NCI-H2029 treated with DMSO at 0.1 percent for 48 hours (cell line): ENCODE data around the gene GIMAP2.
"Not testable (repeated sequence)": the region's sequence is repeated elsewhere in the genome, so short reads cannot be mapped to it uniquely, and the experiment has no call there.

Experiments
- DNase-seq: peaks from one replicate; lab custom pipeline; 2025; lab: John Stamatoyannopoulos, UW

GIMAP2 gene

DNA sequence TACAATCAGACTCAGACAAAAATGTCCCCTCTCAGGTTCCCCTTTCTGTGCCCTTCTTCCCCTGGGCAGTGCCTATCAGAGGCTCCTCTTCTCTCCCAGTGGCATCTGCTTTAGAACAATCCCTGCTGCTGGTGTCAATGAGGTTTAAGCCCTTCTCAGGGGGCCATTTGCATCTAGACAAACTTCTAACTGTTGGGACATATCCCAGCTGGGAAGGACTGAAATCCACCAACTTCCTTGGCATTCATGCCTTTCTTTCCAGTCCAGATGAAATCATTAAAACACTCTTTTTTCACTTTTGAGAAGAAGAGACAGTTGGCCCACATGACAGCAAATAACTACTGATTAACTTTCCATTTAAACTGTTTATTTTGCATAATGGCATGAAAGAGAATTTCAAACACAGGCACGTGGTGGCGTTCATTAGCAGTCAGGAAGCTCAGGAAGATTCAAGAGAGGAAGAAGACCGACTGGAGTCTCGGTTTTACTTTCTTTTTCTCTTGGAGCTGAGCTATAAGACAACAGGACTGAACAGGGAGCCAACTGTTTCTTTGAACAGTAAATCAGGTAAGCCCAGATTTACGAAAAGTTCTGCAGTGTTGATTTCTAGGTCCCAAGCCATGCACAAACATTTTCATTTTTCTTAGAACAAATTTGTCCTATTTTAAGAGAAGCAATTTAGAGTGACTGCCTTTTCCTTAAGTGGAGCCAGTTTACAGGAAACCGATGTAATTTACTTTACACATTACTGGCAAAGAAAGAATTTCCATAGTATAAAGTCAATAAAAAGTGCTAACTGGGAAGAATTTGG is at the start of gene GIMAP2:
Gene GIMAP2 (plus strand): TSS at position 488 of the 811 bp plus-strand sequence. CDS start 1,354 bp downstream, outside the sequence.
- DNase-seq: no peak

DNA sequence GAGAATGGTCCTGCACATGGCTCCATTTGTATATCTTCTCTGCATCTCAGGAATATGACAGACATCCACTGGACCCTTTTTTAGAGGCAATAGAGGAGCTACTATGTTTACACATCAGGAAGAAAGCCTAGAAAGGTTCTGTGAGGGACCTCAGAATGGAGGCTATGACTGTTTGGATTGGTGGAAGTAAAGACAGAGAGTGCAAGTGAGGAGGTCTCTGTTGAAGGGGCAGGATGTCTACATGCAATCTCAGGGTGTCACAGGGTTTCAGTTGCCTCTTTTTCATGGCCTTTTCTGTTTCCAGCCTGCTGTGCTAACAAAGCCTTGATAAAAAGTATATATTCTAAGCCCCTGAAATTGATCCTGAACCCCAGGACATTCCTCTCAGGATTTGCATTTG is 43.7 kb upstream of the GIMAP2 start:
- DNase-seq: no peak

DNA sequence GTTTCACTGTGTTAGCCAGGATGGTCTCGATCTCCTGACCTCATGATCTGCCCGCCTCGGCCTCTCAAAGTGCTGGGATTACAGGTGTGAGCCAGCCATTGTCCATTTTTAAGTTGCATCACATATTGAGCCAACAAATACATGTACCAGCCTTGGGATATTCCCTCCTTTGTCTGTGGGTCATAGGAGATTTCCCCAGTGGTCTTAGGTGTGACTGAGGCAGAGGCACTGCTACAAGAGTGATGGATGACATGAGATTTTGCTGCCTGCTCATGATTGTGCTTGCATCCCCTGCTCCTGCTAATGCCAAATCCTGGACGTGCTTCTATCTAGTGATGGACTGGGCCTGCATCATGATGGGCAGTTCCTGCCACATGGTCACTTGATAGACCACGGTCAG is 42.6 kb upstream of the GIMAP2 start:
- no peak for DNase-seq

- no peak for DNase-seq
These were observed 40.1 kb upstream of the GIMAP2 start for GRCh38 chr7:150645259-150646020.

DNA sequence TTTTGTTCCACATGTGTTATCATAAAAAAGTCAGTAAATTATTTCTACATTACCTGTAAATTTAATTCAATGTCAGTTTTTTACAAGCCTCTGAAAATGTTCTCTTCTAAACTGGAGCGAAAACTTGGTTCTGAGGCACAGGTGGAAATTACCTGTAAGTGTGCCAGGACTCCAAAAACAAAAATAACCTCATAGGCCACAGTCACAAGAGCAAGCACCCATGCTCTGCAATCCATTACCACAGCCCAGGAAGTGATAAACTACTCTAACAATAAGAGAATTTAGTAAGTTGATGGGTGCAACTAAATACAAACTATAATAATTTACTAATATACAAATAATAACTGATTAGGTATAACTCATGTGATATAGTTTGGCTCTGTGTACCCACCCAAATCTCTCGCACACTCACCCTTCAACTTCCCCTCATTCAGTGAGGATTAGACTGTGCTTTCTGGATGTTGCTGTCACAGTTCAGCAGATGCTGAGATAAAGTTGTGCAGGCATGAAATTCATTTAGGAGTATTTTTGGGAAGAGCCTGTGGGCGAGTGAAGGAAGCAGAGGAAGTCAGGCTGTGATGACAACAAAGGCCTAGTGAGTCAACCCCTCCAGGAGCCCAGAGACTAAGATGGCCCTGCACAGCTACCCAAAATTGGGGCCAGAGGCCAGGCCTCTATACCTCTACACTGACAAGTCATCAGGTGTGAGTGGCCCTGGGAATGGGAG is 37.0 kb upstream of the GIMAP2 start:
- DNase-seq: no peak

GRCh38 chr7:150649080-150649385 is 36.5 kb upstream of the GIMAP2 start:
- no peak for DNase-seq

DNA sequence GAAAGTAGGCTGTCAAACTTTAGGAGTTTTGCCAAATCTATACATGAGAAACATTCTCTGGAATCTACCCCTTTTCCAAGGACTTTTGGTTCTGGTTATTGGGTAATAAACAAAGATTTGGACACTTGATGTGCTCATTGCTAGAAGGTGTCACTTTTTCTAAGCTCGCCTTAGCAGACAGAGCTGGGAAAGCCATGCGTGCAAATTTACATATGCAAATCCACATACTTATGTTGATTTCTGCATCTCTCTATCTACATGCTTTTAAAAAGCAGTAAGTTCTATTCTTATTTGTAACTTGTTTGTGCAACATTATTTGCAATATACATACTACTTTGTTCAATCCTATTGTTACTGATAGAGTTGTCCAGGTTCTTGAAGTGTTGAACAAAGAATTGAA is 30.8 kb upstream of the GIMAP2 start:
- DNase-seq: no peak

DNA sequence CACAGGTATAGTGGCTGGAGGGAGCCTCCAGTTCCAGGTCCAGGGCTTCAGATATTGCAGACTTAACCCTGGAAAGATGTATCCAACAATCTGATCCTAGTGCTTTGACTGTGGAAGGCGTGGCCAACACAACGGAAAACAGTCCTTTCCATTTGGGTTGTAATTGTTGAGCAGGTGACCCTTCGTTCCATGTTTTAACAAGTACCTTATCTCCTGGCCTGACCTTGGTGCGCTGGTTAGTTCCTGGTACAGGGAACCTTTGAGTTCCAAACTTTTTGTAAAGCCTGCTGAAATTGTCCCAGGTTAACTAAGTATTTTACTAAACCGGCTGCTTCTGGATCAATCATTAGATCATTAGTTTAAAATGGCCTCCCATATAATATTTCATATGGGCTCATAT is 29.5 kb upstream of the GIMAP2 start:
- DNase-seq: no peak

DNA sequence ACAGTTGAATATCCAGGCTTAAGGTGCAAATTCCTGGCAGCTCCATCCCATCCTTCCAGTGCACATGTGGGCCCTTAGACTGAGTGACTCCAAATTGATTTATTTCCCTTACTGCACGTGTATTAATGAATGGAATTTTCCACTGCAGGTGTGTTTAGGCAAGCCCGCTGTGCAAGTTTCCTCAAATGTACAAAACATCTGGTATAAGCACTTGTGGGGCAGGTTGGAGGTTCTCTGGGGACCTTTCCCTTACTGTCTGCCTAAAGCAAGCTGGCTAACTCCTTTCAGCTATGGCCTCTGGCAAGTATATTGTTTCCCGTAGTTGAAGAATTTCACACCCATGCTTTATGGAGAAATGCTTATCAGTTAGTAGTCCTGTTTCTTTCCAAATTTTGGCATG is 28.0 kb upstream of the GIMAP2 start:
- DNase-seq: no peak

- DNase-seq: no peak
These were observed 24.4 kb upstream of the GIMAP2 start for GRCh38 chr7:150660939-150661613.

DNA sequence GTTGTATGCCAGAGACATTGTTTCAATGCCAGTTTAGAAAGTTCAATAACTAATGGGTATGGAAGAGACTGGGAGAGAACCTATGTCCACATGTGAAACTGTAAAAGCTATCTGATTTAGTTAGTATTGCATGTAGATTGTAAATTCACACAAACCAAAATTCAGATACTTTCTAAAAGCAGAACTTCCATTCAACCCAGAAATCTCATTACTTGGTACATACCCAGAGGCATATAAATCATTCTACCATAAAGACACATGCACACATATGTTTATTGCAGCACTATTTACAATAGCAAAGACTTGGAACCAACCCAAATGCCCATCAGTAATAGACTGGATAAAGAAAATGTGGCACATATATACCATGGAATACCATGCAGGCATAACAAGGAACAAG is 22.7 kb upstream of the GIMAP2 start:
- not testable (repeated sequence) for DNase-seq

DNA sequence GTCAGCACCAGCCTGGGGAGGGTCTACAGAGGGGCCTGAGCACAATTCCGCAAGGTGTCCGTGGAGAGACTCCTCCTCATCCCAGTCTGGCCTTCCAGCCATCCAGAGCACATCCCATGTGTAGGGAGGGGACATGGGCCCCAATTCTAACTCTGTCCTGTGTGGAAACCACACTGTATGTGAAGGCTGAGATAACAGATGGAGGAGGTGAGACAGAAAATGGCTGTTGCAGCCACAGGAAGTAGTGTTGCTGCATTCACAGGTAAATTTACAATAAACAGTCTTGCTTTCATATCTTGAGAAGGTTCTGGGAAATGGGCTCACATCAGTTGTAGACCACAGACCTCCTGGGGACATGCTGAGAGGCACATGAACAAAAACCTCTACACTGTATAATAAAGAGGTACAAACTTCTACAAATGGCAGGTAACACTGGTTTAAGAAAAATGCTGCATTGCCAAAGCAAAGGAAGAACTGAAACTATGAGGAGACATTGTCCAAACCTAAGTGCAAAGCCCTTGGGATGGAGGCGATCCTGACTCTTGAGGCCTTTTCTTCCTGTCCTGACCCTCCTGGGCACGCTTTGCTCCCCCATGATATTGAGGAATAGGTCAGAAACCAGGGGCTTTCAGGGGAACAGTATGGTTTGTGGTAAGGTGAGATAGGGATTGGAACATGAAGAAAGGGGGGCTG is 21.6 kb upstream of the GIMAP2 start:
- no peak for DNase-seq

DNA sequence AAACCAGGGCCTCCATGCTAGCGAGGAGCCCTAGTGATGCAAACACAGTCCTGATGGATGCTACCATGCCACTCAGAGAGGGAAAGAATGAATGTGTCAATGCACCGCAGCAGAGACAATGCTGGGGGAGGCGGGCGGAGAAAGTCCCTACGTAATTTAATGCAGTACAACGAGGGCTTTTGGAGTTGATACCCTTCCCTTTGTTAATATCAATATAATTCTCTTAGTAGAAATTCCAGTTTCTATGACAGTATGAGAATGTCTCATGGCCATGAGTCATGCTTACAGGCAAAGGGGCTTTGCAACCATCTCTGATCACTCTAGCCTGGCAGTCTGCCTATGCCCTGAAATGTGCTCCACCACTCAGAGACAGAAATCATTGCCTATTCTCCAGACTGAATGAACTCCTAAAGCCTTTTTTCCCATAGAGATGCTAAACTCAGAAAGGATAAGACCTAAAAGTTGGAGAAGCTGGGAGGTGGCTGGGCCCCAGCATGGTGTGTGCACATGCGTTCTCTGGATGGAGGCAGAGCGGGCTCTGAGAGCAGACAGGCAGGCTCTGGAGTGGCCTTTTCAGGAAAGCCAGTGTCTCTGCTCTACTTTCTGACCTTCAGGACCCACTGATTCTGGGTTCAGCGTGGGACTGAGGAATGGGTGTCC is 20.3 kb upstream of the GIMAP2 start:
- DNase-seq: no peak

DNA sequence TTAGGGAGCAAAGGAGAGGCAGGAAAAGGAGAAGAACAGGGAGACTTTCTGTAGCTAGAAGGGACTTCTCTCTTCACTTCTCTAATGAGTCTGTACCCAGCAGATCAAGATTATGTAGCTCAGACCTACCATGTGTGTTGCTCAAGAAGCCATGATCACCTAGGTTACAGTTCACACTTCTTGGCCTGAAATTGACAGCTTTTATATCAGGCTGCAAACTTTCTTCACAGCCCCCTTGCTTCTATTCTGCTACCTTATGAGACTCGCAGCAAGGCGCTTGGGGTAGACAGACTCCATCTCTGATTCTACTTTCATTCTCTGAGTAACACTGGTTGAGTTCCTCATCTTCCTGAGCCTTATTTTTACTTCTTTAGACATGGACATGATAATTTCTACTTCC is 19.6 kb upstream of the GIMAP2 start:
- DNase-seq: no peak

- no peak for DNase-seq
These were observed 19.1 kb upstream of the GIMAP2 start for GRCh38 chr7:150666412-150666811.

GRCh38 chr7:150668472-150668911 is 17.0 kb upstream of the GIMAP2 start:
- no peak for DNase-seq

DNA sequence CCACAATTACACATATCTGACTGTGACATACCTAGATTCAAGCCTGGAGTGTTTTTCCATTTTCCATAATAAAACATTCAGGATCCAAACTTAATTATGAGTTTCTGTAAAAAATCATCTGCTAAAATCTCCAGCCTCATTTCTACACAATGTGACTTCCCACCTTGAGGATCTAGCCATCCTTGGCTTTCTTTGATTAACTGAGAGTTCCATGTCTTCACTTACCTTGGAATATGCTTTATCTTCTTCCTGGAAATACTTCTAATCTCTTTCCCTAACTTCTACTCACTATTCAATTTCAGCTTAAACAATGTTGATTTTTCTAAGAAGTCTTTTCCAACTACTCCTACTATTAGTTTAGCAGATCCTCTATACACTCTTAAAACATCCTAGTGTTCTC is 16.5 kb upstream of the GIMAP2 start:
- no peak for DNase-seq

DNA sequence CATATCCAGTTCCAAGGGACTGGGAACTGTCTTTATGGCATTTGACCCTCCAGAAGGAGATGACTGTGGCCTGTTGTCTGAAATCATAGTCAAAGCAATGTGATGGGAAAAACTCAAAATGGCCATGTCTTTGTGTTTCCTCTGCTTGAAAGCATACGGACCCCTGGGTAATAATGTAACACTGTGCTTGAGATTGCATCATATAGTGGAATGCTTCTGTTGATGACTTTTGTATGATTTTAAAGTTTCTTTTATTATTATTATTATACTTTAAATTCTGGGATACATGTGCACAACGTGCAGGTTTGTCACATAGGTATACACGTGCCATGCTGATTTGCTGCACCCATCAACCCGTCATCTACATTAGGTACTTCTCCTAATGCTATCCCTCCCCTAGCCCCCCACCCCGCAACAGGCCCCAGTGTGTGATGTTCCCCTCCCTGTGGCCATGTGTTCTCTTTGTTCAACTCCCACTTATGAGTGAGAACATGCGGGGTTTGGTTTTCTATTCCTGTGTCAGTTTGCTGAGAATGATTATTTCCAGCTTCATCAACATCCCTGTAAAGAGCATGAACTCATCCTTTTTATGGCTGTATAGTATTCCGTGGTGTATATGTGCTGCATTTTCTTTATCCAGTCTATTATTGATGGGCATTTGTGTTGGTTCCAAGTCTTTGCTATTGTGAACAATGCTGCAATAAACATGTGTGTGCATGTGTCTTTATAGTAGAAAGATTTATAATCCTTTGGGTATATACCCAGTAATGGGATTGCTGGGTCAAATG is 13.5 kb upstream of the GIMAP2 start:
- not testable (repeated sequence) for DNase-seq

- no peak for DNase-seq
These were observed 9.8 kb upstream of the GIMAP2 start for GRCh38 chr7:150675714-150676113.

DNA sequence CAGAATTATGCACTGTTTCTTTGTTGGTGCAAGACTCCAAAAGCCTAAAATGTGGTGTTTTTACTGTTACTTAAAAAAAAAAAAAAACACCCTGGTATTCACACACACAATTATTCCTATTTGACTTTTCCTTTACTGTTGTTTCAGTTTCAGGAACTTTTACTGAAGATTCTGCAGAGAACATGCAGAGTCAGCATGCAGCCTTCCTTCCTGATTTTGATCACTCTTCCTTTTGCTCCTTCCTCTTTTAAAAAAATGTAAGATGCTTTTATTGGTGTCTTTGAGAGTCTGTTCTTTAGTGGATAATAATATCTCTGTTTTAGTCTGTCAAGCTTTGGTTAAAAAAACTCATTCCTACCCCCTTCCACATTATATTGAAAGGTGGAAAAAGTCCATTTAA is 9.2 kb upstream of the GIMAP2 start:
- DNase-seq: not testable (repeated sequence)
